ENCODE measurements around the gene SERPING1. TPM values are rescaled to one million over a fixed set of nuclear protein-coding genes. Genes with fewer than 3 reads are reported as not detected.

SERPING1 gene
- polyA plus RNA-seq (ENCODE audit: low read depth in 6 of 6): under 1 TPM in 1 of 6 donors, not detected in 5; 0.82 TPM

DNA sequence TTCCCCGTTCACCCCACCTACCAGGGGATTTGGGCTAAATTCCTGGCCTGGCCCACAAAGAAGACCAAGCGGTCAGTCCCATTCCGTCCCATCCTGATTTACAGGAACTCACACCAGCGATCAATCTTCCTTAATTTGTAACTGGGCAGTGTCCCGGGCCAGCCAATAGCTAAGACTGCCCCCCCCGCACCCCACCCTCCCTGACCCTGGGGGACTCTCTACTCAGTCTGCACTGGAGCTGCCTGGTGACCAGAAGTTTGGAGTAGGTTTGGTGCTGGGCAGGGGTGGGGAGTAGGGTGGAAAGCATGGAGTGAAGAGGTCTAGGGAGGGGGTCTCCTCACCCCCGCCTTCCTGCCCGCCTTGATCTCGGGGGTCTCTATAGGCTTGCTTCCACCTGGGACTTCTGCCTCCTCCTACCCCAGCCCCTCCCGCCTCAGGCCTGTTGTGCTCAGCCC lies at the start of gene SERPING1:
SERPING1 (plus strand) TSS at position 225 of the 455 bp plus-strand sequence. CDS start 586 bp downstream, outside the sequence.
- ATAC-seq (ENCODE audit: low read depth in 2 of 2) (no peak), DNase-seq (no peak)
- peaks cover 0 to 3% (median 0%) of the 10 kb centered on the region in 7 donors for H3K9me3 Mint-ChIP-seq
- H3K4me1 Mint-ChIP-seq: peaks cover 0 to 8% (median 0%) of the 10 kb centered on the region in 3 donors
- no peaks in the 10 kb centered on the region for H3K36me3 Mint-ChIP-seq
- peak within 1 kb of the TSS in 1 of 8 donors; percentile 29 for H3K4me3 Mint-ChIP-seq
- peak within 1 kb of the TSS in 1 of 6 donors; percentile 14 for H3K27ac Mint-ChIP-seq
- H3K27me3 Mint-ChIP-seq: peaks cover 36 to 47% (median 46%) of the 10 kb centered on the region in 3 donors

DNA sequence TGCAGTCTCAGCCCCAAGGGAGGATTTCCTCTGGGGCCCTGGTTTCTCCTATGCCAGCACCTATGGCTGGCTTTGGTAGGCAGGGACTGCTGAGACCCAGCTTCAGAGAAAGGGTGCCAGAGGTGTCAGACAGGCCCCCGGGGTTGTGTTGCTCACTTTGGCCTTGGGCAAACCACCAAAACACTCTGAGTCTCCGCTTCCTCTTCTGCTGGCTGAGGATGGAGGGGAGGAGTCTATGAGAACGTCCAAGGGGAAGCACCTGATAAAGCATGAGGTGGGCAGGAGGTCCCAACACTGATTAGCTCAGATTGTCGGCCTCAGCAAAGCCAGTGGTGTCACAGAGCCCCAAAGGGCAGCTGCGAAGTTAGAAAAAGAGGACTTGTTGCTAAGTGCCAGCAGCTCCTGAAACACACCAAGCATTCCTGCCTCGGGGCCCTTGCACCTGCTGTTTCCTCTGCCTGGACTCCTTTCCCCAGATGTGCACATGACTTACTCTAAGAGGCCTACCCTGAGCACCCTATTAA lies 49.6 kb upstream of the SERPING1 start:
- Mint-ChIP-seq H3K36me3 (peaks cover 0 to 10% of the 10 kb centered on the region in 2 donors), H3K27ac (peak overlapping the region; percentile 9 to 93 (median 89)), H3K4me1 (peaks cover 17 to 22% (median 21%) of the 10 kb centered on the region in 3 donors), H3K4me3 (peak overlapping the region in 5 of 8 donors; percentile 3 to 42 (median 32)), H3K27me3 (no peaks in the 10 kb centered on the region), H3K9me3 (no peaks in the 10 kb centered on the region)
- DNase-seq (peak; percentile 51), ATAC-seq (ENCODE audit: low read depth in 2 of 2) (peak; percentile 96 to 99)

DNA sequence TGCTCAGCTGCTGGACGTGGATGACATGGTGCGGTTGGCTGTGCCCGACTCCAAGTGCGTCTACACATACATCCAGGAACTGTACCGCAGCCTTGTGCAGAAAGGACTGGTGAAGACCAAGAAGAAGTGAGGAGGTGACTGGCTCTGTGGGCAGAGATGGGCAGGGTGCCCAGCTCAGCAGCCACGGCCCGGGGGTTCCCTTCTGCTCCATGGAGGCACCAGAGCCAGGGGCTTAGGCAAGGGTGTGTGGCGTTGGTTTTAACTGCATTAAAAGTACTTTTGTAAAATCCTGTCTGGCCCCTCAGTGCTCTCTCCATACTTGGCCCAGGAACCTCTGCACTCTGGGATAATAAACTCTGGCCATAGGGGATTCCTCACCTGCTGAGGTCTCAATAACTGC lies 47.5 kb upstream of the SERPING1 start:
- no peak for ATAC-seq (ENCODE audit: low read depth in 2 of 2)
- Mint-ChIP-seq H3K4me1 (peaks cover 17 to 20% (median 17%) of the 10 kb centered on the region in 3 donors), H3K4me3 (no peak overlapping the region), H3K27ac (peak overlapping the region in 2 of 6 donors; percentile 51 to 65), H3K9me3 (no peaks in the 10 kb centered on the region), H3K36me3 (peaks cover 0 to 22% of the 10 kb centered on the region in 2 donors), H3K27me3 (no peaks in the 10 kb centered on the region)
- DNase-seq: no peak

DNA sequence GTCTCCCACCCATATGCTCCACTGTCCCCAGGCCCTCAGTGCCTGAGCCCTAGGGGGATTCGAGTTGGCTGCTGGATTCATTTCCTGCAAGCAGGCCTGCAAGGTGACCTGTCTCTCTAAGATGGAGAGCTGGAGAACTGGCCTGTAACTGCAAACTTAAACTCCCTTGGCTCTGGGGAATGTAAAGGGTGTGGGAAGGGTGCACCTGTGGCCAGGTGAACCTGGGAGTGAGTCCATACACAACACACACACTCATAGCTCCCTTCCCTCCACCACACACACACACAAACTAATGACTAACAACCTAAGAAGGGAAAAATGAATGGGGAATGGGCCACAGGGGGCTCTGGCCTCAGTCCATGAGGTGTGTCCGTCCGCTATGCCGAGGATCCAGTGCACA lies 45.5 kb upstream of the SERPING1 start:
- H3K4me3 Mint-ChIP-seq: no peak overlapping the region
- H3K27ac Mint-ChIP-seq: no peak overlapping the region
- DNase-seq: no peak
- peaks cover 17% of the 10 kb centered on the region in 3 donors for H3K4me1 Mint-ChIP-seq
- H3K36me3 Mint-ChIP-seq: peaks cover 0 to 28% of the 10 kb centered on the region in 2 donors
- ATAC-seq (ENCODE audit: low read depth in 2 of 2): no peak
- no peaks in the 10 kb centered on the region for H3K9me3 Mint-ChIP-seq
- no peaks in the 10 kb centered on the region for H3K27me3 Mint-ChIP-seq

DNA sequence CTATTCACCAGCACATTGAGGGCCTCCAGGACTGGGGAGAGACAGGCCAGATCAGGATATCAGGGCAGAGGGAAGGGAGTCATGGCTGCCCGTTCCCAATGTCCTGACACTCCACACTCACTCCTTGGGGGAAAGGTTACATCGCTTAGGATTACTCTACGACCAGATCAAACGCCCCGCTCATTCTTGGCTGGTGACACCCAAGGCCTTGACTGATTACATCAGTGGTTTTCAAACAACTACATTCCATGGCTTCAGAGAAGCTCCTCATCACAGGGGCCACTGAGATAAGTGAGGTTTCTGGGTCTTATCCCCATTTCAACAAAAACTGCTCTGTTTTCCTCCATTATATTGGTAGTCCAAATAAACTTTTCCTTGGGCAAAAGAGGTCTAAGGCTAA lies 45.0 kb upstream of the SERPING1 start:
- Mint-ChIP-seq H3K9me3 (no peaks in the 10 kb centered on the region), H3K27ac (no peak overlapping the region), H3K36me3 (peaks cover 0 to 28% of the 10 kb centered on the region in 2 donors), H3K27me3 (no peaks in the 10 kb centered on the region), H3K4me3 (no peak overlapping the region), H3K4me1 (peaks cover 11 to 12% (median 12%) of the 10 kb centered on the region in 3 donors)
- no peak for ATAC-seq (ENCODE audit: low read depth in 2 of 2)
- no peak for DNase-seq

DNA sequence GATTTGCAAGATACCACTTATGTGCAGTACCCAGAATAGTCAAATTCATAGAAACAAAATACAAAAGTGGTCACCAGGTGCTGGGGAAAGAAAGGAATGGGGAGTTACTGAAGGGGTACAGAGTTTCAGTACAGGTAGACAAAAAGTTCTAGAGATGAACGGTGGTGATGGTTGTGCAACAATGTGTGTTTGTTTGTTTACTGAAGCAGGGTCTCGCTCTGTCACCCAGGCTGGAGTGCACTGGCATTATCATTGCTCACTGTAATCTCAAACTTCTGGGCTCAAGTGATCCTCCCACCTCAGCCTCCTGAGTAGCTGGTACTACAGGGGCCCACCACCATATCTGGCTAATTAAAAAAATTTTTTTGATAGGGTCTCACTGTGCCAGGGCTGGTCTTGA lies 42.1 kb upstream of the SERPING1 start:
- H3K27me3 Mint-ChIP-seq: no peaks in the 10 kb centered on the region
- H3K4me3 Mint-ChIP-seq: no peak overlapping the region
- H3K27ac Mint-ChIP-seq: peak overlapping the region in 1 of 6 donors; percentile 37
- DNase-seq (no peak), ATAC-seq (ENCODE audit: low read depth in 2 of 2) (no peak)
- no peaks in the 10 kb centered on the region for H3K9me3 Mint-ChIP-seq
- H3K4me1 Mint-ChIP-seq: no peaks in the 10 kb centered on the region
- H3K36me3 Mint-ChIP-seq: peaks cover 6 to 28% of the 10 kb centered on the region in 2 donors

DNA sequence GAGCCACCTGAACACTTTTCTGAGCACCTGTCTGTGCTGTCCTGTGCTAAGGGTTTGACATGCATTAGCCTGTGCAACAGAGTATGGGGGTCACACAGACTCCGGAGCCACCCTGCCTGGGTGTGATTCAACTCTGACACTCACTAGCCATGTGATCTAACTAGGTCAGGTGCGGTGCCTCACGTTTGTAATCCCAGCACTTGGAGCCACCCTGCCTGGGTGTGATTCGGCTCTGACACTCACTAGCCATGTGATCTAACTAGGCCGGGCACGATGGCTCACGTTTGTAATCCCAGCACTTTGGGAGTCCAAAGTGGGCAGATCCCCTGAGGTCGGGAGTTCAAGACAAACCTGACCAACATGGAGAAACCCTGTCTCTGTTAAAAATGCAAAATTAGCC lies 41.4 kb upstream of the SERPING1 start:
- no peaks in the 10 kb centered on the region for H3K9me3 Mint-ChIP-seq
- no peak overlapping the region for H3K4me3 Mint-ChIP-seq
- H3K4me1 Mint-ChIP-seq: peaks cover under 1 to 5% (median 1%) of the 10 kb centered on the region in 3 donors
- H3K36me3 Mint-ChIP-seq: peaks cover 6 to 30% of the 10 kb centered on the region in 2 donors
- peak overlapping the region in 1 of 6 donors; percentile 15 for H3K27ac Mint-ChIP-seq
- DNase-seq (no peak), ATAC-seq (ENCODE audit: low read depth in 2 of 2) (no peak)
- H3K27me3 Mint-ChIP-seq: no peaks in the 10 kb centered on the region

- H3K4me3 Mint-ChIP-seq: no peak overlapping the region
- peak overlapping the region in 1 of 6 donors; percentile 11 for H3K27ac Mint-ChIP-seq
- ATAC-seq (ENCODE audit: low read depth in 2 of 2) (no peak), DNase-seq (no peak)
- no peaks in the 10 kb centered on the region for H3K9me3 Mint-ChIP-seq
- no peaks in the 10 kb centered on the region for H3K27me3 Mint-ChIP-seq
- peaks cover 14 to 40% (median 28%) of the 10 kb centered on the region in 3 donors for H3K4me1 Mint-ChIP-seq
- peaks cover 9 to 11% of the 10 kb centered on the region in 2 donors for H3K36me3 Mint-ChIP-seq
Observed at GRCh38 chr11:57560146-57560545, 37.3 kb upstream of the SERPING1 start.

GRCh38 chr11:57562596-57562995 lies 34.9 kb upstream of the SERPING1 start:
- H3K4me3 Mint-ChIP-seq: peak overlapping the region in 1 of 8 donors; percentile 57
- DNase-seq (no peak), ATAC-seq (ENCODE audit: low read depth in 2 of 2) (no peak)
- H3K4me1 Mint-ChIP-seq: peaks cover 30 to 59% (median 48%) of the 10 kb centered on the region in 3 donors
- H3K9me3 Mint-ChIP-seq: no peaks in the 10 kb centered on the region
- peaks cover 5 to 11% of the 10 kb centered on the region in 2 donors for H3K36me3 Mint-ChIP-seq
- H3K27me3 Mint-ChIP-seq: no peaks in the 10 kb centered on the region
- H3K27ac Mint-ChIP-seq: peak overlapping the region in 1 of 6 donors; percentile 67

DNA sequence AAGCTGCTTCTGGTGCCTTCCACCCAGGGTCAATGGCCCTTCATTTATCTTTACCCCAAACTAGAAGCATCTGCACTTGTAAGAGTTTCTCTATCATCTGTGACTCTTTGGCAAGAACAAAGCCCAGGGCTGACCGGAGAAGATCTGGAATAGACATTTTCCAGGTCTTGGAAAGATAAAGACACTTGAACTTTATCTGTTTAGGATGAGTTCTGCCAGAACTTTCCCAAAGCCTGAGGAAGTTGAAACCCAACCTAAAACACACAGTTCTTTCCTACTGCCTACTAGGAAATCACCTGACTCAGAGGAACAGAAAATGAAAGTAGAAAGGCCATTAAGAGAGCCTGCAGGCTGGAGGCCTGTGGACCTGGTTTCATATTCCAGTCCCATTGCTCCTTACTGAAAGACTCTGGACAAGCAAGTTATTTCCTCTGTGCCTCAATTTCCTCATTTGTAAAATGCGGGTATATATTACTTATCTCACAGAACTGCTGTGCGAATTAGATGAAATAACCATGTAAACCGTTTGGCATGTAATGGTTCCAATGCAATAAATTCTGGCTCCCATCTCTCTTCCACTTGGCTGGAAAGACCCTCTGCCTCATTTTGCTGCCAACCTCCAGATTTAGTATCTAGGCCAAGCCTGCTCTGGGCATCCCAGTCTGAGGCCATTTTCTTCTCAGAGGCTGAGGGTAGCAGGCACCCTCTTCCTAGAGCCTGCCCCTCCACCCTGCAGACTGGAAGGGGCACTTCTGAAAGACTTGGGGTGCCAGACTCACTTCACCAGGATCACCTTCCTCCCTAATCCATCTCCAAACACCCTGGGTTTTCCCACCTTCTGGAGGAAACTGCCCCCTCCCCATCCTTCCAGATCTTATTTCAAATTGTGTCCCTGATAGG lies 31.2 kb upstream of the SERPING1 start:
- peak; percentile 60 for DNase-seq
- H3K36me3 Mint-ChIP-seq: peaks cover 4 to 8% of the 10 kb centered on the region in 2 donors
- peak overlapping the region; percentile 96 to 100 (median 96) for H3K4me3 Mint-ChIP-seq
- peaks cover 33 to 64% (median 50%) of the 10 kb centered on the region in 3 donors for H3K4me1 Mint-ChIP-seq
- H3K27me3 Mint-ChIP-seq: no peaks in the 10 kb centered on the region
- H3K9me3 Mint-ChIP-seq: no peaks in the 10 kb centered on the region
- H3K27ac Mint-ChIP-seq: peak overlapping the region; percentile 6 to 98 (median 96)
- ATAC-seq (ENCODE audit: low read depth in 2 of 2): peak; percentile 35 to 46

- Mint-ChIP-seq H3K27me3 (no peaks in the 10 kb centered on the region), H3K27ac (peak overlapping the region in 5 of 6 donors; percentile 94 to 98 (median 96)), H3K9me3 (no peaks in the 10 kb centered on the region), H3K4me1 (peaks cover 30 to 57% (median 43%) of the 10 kb centered on the region in 3 donors), H3K4me3 (peak overlapping the region; percentile 96 to 100 (median 96)), H3K36me3 (peaks cover 0 to 7% of the 10 kb centered on the region in 2 donors)
- DNase-seq (peak; percentile 33), ATAC-seq (ENCODE audit: low read depth in 2 of 2) (no peak)
Observed at GRCh38 chr11:57566905-57567514, 30.5 kb upstream of the SERPING1 start.

DNA sequence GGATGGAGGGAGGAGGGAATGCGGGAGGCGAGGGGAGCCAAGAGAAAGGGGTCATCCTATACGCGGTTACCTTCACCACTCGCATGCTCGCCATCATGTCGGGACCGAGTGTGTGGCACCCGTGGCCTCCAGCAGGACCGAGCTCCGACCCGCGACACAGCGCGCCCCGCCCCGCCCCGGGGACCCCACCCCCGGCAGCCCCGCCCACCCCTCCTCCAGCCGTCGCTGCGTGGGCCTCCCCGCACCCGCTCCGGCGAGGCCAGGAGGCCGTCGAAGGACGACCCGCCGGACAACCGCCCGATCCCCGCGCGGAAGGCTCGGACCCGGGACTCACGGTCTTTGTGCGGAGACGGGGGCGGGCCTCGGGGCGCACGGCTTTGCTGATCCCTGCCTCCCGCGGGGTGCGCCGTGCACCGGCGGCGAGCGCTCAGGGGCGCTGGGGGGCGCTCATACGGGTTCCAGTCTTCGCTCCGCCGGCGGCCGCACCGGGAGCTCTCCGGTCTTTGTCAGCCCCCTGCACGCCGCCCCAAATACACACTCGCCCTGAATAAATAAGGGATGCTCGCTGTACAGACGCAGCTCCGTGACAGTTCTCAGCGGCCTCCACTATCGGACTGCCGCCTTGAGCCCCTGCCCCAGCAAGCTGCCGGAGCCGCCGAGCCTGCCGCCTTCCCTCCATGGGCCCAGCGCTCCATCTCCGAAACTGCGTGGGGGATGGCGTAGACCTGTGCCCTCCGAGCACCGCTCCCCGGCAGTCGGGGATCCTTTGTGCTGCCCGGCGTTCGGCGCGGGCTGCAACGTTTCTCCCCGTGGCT lies 29.8 kb upstream of the SERPING1 start, which contains the start of gene UBE2L6:
UBE2L6 (minus strand) TSS at position 158 of the 815 bp plus-strand sequence; CDS start at position 97, 61 bp downstream.
- no peaks in the 10 kb centered on the region for H3K9me3 Mint-ChIP-seq
- H3K4me3 Mint-ChIP-seq: peak within 1 kb of the TSS; percentile 96 to 100 (median 99)
- H3K36me3 Mint-ChIP-seq: peaks cover 0 to 7% of the 10 kb centered on the region in 2 donors
- DNase-seq (peak; percentile 66), ATAC-seq (ENCODE audit: low read depth in 2 of 2) (peak; percentile 79)
- H3K27me3 Mint-ChIP-seq: no peaks in the 10 kb centered on the region
- peak within 1 kb of the TSS; percentile 88 to 99 (median 98) for H3K27ac Mint-ChIP-seq
- peaks cover 30 to 51% (median 40%) of the 10 kb centered on the region in 3 donors for H3K4me1 Mint-ChIP-seq

Data from naive B cell (primary cell).